ENCODE data around the gene RABGAP1. TPM values are rescaled to one million over a fixed set of nuclear protein-coding genes. Genes with fewer than 3 reads are reported as not detected.

RABGAP1 gene
- total RNA-seq, 3 donors from 2014 or later, result 54.5 to 130 (median 55.9) TPM

DNA sequence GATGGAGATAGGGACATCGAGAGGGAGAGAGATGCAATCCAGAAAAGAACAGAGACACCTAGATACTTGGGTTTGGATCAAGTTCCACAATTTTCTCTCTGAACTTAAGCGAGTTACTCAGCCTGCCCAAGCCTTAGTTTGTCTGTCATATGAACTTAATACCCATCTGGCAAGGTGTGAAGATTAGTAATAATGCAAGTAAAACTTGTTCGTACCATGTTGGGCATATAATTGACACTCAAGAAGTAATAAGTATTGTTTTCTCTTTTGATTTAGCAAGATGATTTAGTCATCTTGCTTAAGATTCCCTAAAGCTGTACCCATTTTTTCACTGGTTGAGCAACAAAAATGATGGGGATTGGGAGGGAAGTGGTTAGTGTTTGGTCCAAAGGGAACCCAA, 7.5 kb downstream of the RABGAP1 start:
- no peak overlapping the region for H3K4me3 ChIP-seq
- peaks cover 38% of the 10 kb centered on the region for H3K4me1 ChIP-seq (ENCODE audit: low read depth)
- H3K9me3 ChIP-seq, result no peaks in the 10 kb centered on the region
- intact Hi-C loops (cut with DNase I, micrococcal nuclease), result no loop called here
- no peaks in the 10 kb centered on the region for H3K36me3 ChIP-seq (ENCODE audit: low read depth)
- TF ChIP-seq, protein P1, sequence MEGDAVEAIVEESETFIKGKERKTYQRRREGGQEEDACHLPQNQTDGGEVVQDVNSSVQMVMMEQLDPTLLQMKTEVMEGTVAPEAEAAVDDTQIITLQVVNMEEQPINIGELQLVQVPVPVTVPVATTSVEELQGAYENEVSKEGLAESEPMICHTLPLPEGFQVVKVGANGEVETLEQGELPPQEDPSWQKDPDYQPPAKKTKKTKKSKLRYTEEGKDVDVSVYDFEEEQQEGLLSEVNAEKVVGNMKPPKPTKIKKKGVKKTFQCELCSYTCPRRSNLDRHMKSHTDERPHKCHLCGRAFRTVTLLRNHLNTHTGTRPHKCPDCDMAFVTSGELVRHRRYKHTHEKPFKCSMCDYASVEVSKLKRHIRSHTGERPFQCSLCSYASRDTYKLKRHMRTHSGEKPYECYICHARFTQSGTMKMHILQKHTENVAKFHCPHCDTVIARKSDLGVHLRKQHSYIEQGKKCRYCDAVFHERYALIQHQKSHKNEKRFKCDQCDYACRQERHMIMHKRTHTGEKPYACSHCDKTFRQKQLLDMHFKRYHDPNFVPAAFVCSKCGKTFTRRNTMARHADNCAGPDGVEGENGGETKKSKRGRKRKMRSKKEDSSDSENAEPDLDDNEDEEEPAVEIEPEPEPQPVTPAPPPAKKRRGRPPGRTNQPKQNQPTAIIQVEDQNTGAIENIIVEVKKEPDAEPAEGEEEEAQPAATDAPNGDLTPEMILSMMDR (IDR thresholded peaks at IDR 0.05), result no peak
- DNase-seq, result no peak
- ATAC-seq, result no peak

- H3K36me3 ChIP-seq (ENCODE audit: low read depth), result no peaks in the 10 kb centered on the region
- no peak overlapping the region for H3K4me3 ChIP-seq
- H3K9me3 ChIP-seq, result no peaks in the 10 kb centered on the region
- intact Hi-C loops (cut with DNase I, micrococcal nuclease), result no loop called here
- TF ChIP-seq, protein P1 (IDR thresholded peaks at IDR 0.05), result no peak
- ATAC-seq (no peak), DNase-seq (no peak)
- peaks cover 49% of the 10 kb centered on the region for H3K4me1 ChIP-seq (ENCODE audit: low read depth)
Measured at GRCh38 chr9:122949696-122950095, 8.9 kb downstream of the RABGAP1 start.

DNA sequence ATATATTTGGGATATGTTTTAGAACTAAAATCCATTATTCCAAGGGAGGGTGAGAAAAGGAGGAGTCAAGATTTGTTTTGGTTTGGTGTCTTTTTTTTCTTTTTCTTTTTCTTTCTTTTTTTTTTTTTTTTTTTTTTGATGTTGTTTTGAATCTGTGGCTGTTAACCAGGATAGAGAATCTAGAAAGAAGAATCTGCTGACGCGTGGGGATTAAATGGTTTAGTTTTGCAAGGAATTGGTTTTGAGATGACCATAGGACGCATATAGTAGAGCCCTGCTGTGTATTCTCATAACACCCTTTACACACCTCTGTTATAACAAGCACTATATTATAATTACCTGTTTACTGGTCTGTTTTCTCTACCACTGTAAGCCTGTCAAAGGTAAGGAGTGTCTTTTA, 9.4 kb downstream of the RABGAP1 start:
- TF ChIP-seq, protein P1 (IDR thresholded peaks at IDR 0.05), result no peak
- DNase-seq (no peak), ATAC-seq (peak; percentile 31)
- Histone ChIP-seq H3K36me3 (ENCODE audit: low read depth) (no peaks in the 10 kb centered on the region), H3K4me1 (ENCODE audit: low read depth) (peaks cover 52% of the 10 kb centered on the region), H3K9me3 (no peaks in the 10 kb centered on the region), H3K4me3 (no peak overlapping the region)
- intact Hi-C loops (cut with DNase I, micrococcal nuclease), result no loop called here

- H3K36me3 ChIP-seq (ENCODE audit: low read depth), result no peaks in the 10 kb centered on the region
- H3K9me3 ChIP-seq, result no peaks in the 10 kb centered on the region
- no peak for ATAC-seq
- intact Hi-C loops (cut with DNase I, micrococcal nuclease), result no loop called here
- TF ChIP-seq, protein P1 (IDR thresholded peaks at IDR 0.05), result no peak
- H3K4me3 ChIP-seq, result no peak overlapping the region
- DNase-seq, result no peak
- H3K4me1 ChIP-seq (ENCODE audit: low read depth), result peaks cover 49% of the 10 kb centered on the region
Measured at GRCh38 chr9:122951056-122951455, 10.2 kb downstream of the RABGAP1 start.

DNA sequence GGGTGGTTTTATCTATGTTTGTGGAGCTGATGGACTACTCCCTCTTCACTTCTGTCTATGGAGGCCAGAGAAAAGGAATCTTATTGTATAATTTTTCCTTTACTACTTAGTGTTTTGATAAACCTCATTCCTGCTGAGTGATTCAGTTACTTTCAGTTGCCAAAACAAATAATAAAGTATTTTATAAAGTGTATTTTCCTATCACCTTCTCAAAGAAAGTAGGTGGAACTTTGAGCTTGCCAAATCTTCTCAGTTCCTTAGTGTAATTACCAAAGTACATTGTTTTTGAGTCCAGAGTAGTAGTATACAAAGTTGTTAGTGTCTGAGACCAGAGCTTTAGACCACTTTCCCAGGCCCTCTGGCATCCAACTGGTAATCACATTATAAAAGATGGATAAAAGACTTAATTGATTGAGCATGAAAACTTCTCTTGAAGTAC, 13.5 kb downstream of the RABGAP1 start:
- peaks cover 41% of the 10 kb centered on the region for H3K4me1 ChIP-seq (ENCODE audit: low read depth)
- TF ChIP-seq, protein P1 (IDR thresholded peaks at IDR 0.05), result no peak
- H3K36me3 ChIP-seq (ENCODE audit: low read depth), result no peaks in the 10 kb centered on the region
- no peak for DNase-seq
- peak; percentile 86 for ATAC-seq
- H3K9me3 ChIP-seq, result no peaks in the 10 kb centered on the region
- intact Hi-C loops (cut with DNase I, micrococcal nuclease), result no loop called here
- H3K4me3 ChIP-seq, result no peak overlapping the region

GRCh38 chr9:122955961-122956360, 15.1 kb downstream of the RABGAP1 start:
- no peaks in the 10 kb centered on the region for H3K9me3 ChIP-seq
- TF ChIP-seq, protein P1 (IDR thresholded peaks at IDR 0.05), result no peak
- DNase-seq (no peak), ATAC-seq (no peak)
- H3K4me3 ChIP-seq, result no peak overlapping the region
- peaks cover 25% of the 10 kb centered on the region for H3K4me1 ChIP-seq (ENCODE audit: low read depth)
- no peaks in the 10 kb centered on the region for H3K36me3 ChIP-seq (ENCODE audit: low read depth)
- intact Hi-C loops (cut with DNase I, micrococcal nuclease), result no loop called here

All from mucosa of descending colon (tissue), 3 donors.